ENCODE data around the gene GID8.

GRCh38 chr20:62944746-62945145, 6.8 kb downstream of the GID8 start:
- TF ChIP-seq POLR2A (IDR thresholded peaks at IDR 0.05; ENCODE audit: low read depth) (no peak), EP300 (IDR thresholded peaks at IDR 0.05) (no peak), CTCF (IDR thresholded peaks at IDR 0.05) (no peak)

Measured in esophagus muscularis mucosa (tissue), 4 donors.